Endodermal cell (in vitro differentiated cells): Measurements from ENCODE around the gene DLAT. TPM values are rescaled to one million over a fixed set of nuclear protein-coding genes. Genes with fewer than 3 reads are reported as not detected.
"Not testable (repeated sequence)": the region's sequence is repeated elsewhere in the genome, so short reads cannot be mapped to it uniquely, and the experiment has no call there.

Experiments
- DNase-seq: peaks from one replicate; pipeline ENCODE4 v3.0.0-alpha.2; 2017
- H3K27ac ChIP-seq: 2 replicates; pipeline ENCODE4 v1.5.1; 2013; ENCODE audit warnings: mild to moderate bottlenecking, low read depth, low read length, moderate library complexity
- H3K27me3 ChIP-seq: 2 replicates; pipeline ENCODE4 v1.6.1; 2013; ENCODE audit warnings: mild to moderate bottlenecking, low read length, moderate library complexity; ENCODE audit not compliant: insufficient read depth, control insufficient read depth, poor library complexity, severe bottlenecking
- H3K36me3 ChIP-seq: 2 replicates; pipeline ENCODE4 v1.7.0; 2013; ENCODE audit warnings: mild to moderate bottlenecking, low read length, moderate library complexity; ENCODE audit not compliant: control insufficient read depth, insufficient read depth
- H3K4me1 ChIP-seq: one replicate; pipeline ENCODE4 v1.7.0; 2013; ENCODE audit warnings: low read length; ENCODE audit not compliant: control insufficient read depth, insufficient read depth
- H3K4me3 ChIP-seq: 2 replicates; pipeline ENCODE4 v1.5.1; 2013; ENCODE audit warnings: mild to moderate bottlenecking, low read length, moderate library complexity
- H3K9ac ChIP-seq: 2 replicates; pipeline ENCODE4 v1.6.1; 2013; ENCODE audit warnings: mild to moderate bottlenecking, low read length, moderate library complexity; ENCODE audit not compliant: poor library complexity, severe bottlenecking; ENCODE audit errors: extremely low read depth
- H3K9me3 ChIP-seq: 2 replicates; pipeline ENCODE4 v1.6.1; 2013; ENCODE audit warnings: mild to moderate bottlenecking, low read length, moderate library complexity; ENCODE audit not compliant: control insufficient read depth
- H3K27ac Mint-ChIP-seq: 2 replicates; pipeline ENCODE4 v1.8.0; 2020; ENCODE audit warnings: mixed read lengths
- H3K27me3 Mint-ChIP-seq: 2 replicates; pipeline ENCODE4 v1.8.0; 2021; ENCODE audit warnings: mild to moderate bottlenecking, mixed read lengths; ENCODE audit not compliant: insufficient read depth
- H3K36me3 Mint-ChIP-seq: 2 replicates; pipeline ENCODE4 v1.8.0; 2020; ENCODE audit warnings: low read depth, mixed read lengths
- H3K4me1 Mint-ChIP-seq: 2 replicates; pipeline ENCODE4 v1.8.0; 2020; ENCODE audit warnings: mixed read lengths
- H3K4me3 Mint-ChIP-seq: 2 replicates; pipeline ENCODE4 v1.8.0; 2020; ENCODE audit warnings: mild to moderate bottlenecking, moderate library complexity, mixed read lengths
- H3K9me3 Mint-ChIP-seq: 2 replicates; pipeline ENCODE4 v1.8.0; 2020; ENCODE audit warnings: mild to moderate bottlenecking, mixed read lengths
- CTCF ChIP-seq: fragments of 200-600 bp; sonication (generic); conservative IDR thresholded peaks from 2 replicates; pipeline ENCODE4 v1.5.0; 2021; ENCODE audit warnings: antibody characterized with exemption, mild to moderate bottlenecking
- WGBS, 2 experiments: methylation state at CpG; one replicate each; pipeline versions ENCODE4 v1.1.5 to v1.1.7; 2013; ENCODE audit warnings: missing lambda C conversion rate in 2 of 2, mixed read lengths in 1 of 2; ENCODE audit not compliant: insufficient coverage in 1 of 2, insufficient read length in 1 of 2; 5-methylcytosine and 5-hydroxymethylcytosine counted together
- total RNA-seq, 2 donors: library from RNA; stranded (reverse); fragmentation: NEBNext Ultra II Directional in 1 of 2; extraction: Animal tissue kit (Norgen Biotek cat#: 25700) in 1 of 2; gene quantifications; 2 replicates in 1 of 2; 3 replicates in 1 of 2; pipeline ENCODE4 v1.2.1, GENCODE V29; 2021

The DLAT gene
- total RNA-seq, 2 donors from 2014 or later, result 46.1 to 53.2 TPM

- H3K4me3 ChIP-seq, result no peak overlapping the region
- H3K9ac ChIP-seq, result no peak overlapping the region
- 83 to 91% methylated on average over 3 to 5 of the region's 6 CpGs for WGBS, 2 experiments
- no peak for TF ChIP-seq CTCF
- no peak overlapping the region for H3K27ac ChIP-seq
- Mint-ChIP-seq H3K4me3 (no peak overlapping the region), H3K4me1 (peaks cover 11% of the 10 kb centered on the region), H3K9me3 (peaks cover 25% of the 10 kb centered on the region), H3K27me3 (peaks cover 9% of the 10 kb centered on the region), H3K27ac (no peak overlapping the region), H3K36me3 (peaks cover 19% of the 10 kb centered on the region)
- H3K36me3 ChIP-seq, result peaks cover 6% of the 10 kb centered on the region
- no peak for DNase-seq
- H3K27me3 ChIP-seq, result no peaks in the 10 kb centered on the region
- no peaks in the 10 kb centered on the region for H3K9me3 ChIP-seq
- peaks cover 2% of the 10 kb centered on the region for H3K4me1 ChIP-seq
Observed at GRCh38 chr11:112002491-112003216, 22.6 kb upstream of the DLAT start.

- peak; percentile 80 for TF ChIP-seq CTCF
Observed at GRCh38 chr11:112004389-112004788, 20.8 kb upstream of the DLAT start.

GRCh38 chr11:112005422-112006094 is 19.6 kb upstream of the DLAT start:
- Histone ChIP-seq H3K9ac (no peak overlapping the region), H3K36me3 (peaks cover 6% of the 10 kb centered on the region), H3K4me3 (no peak overlapping the region), H3K4me1 (peaks cover 2% of the 10 kb centered on the region), H3K27ac (no peak overlapping the region), H3K9me3 (no peaks in the 10 kb centered on the region), H3K27me3 (no peaks in the 10 kb centered on the region)
- TF ChIP-seq CTCF, result no peak
- H3K27ac Mint-ChIP-seq, result no peak overlapping the region
- no peak overlapping the region for H3K4me3 Mint-ChIP-seq
- no peak for DNase-seq
- peaks cover 11% of the 10 kb centered on the region for H3K36me3 Mint-ChIP-seq
- peaks cover 35% of the 10 kb centered on the region for H3K27me3 Mint-ChIP-seq
- H3K4me1 Mint-ChIP-seq, result peaks cover 4% of the 10 kb centered on the region
- WGBS, 2 experiments, result 84 to 96% methylated on average over 8 to 10 of the region's 11 CpGs
- H3K9me3 Mint-ChIP-seq, result peaks cover 50% of the 10 kb centered on the region

More at GRCh38 chr11:112004389-112004788, 20.8 kb upstream of the DLAT start:
- DNase-seq, result peak; percentile 79
- Mint-ChIP-seq H3K9me3 (peaks cover 40% of the 10 kb centered on the region), H3K36me3 (peaks cover 15% of the 10 kb centered on the region), H3K4me3 (no peak overlapping the region), H3K27me3 (peaks cover 27% of the 10 kb centered on the region), H3K4me1 (peaks cover 4% of the 10 kb centered on the region), H3K27ac (peak overlapping the region; percentile 52)
- Histone ChIP-seq H3K4me3 (no peak overlapping the region), H3K36me3 (peaks cover 6% of the 10 kb centered on the region), H3K9me3 (no peaks in the 10 kb centered on the region), H3K4me1 (peaks cover 2% of the 10 kb centered on the region), H3K27me3 (no peaks in the 10 kb centered on the region), H3K9ac (no peak overlapping the region), H3K27ac (no peak overlapping the region)
- 62 to 73% methylated on average over 3 to 4 of the region's 4 CpGs for WGBS, 2 experiments

- peaks cover 50% of the 10 kb centered on the region for H3K9me3 Mint-ChIP-seq
- DNase-seq, result peak; percentile 57
- not testable (repeated sequence) for H3K36me3 Mint-ChIP-seq, H3K9me3 ChIP-seq, H3K4me3 ChIP-seq, H3K27ac ChIP-seq, H3K4me1 ChIP-seq, H3K27me3 ChIP-seq, H3K36me3 ChIP-seq, H3K4me1 Mint-ChIP-seq, H3K4me3 Mint-ChIP-seq, H3K9ac ChIP-seq, H3K27ac Mint-ChIP-seq
- WGBS, 2 experiments, result 73 to 83% methylated on average over 3 to 4 of the region's 4 CpGs
- H3K27me3 Mint-ChIP-seq, result peaks cover 38% of the 10 kb centered on the region
Observed at GRCh38 chr11:112006095-112006441, 19.1 kb upstream of the DLAT start.

GRCh38 chr11:112011451-112011850 is 13.8 kb upstream of the DLAT start:
- not testable (repeated sequence) for H3K36me3 ChIP-seq, H3K4me3 Mint-ChIP-seq, H3K36me3 Mint-ChIP-seq, H3K27ac ChIP-seq, H3K4me1 ChIP-seq, H3K4me3 ChIP-seq, H3K9ac ChIP-seq, H3K4me1 Mint-ChIP-seq, H3K27me3 ChIP-seq, H3K27ac Mint-ChIP-seq, DNase-seq, H3K9me3 ChIP-seq
- 82 to 87% methylated on average over 4 to 5 of the region's 5 CpGs for WGBS, 2 experiments
- H3K27me3 Mint-ChIP-seq, result peaks cover 40% of the 10 kb centered on the region
- peaks cover 37% of the 10 kb centered on the region for H3K9me3 Mint-ChIP-seq
